Uterus (tissue), 4 donors: Measurements from ENCODE around the gene TM9SF3. TPM values are rescaled to one million over a fixed set of nuclear protein-coding genes. Genes with fewer than 3 reads are reported as not detected.

Experiments
- DNase-seq, 2 donors: peaks; one replicate each; pipeline ENCODE4 v3.0.0-alpha.2; 2019 to 2020
- H3K27ac ChIP-seq, 2 donors: fragments of 200-600 bp; sonication (generic); 1 replicate in 1 of 2; 2 replicates in 1 of 2; pipeline ENCODE4 v1.5.1; 2016 to 2018
- H3K27me3 ChIP-seq, 2 donors: fragments of 200-600 bp; sonication (generic); one replicate each; pipeline ENCODE4 v1.5.1; 2018 to 2019; ENCODE audit warnings: control low read depth in 1 of 2
- H3K36me3 ChIP-seq, 2 donors: fragments of 200-600 bp; sonication (generic); one replicate each; pipeline ENCODE4 v1.5.1; 2019; ENCODE audit warnings: control low read depth in 1 of 2
- H3K4me1 ChIP-seq, 2 donors: fragments of 200-600 bp; sonication (generic); one replicate each; pipeline ENCODE4 v1.5.1; 2018 to 2019; ENCODE audit warnings: control low read depth in 1 of 2
- H3K4me3 ChIP-seq, 2 donors: fragments of 200-600 bp; sonication (generic); 1 replicate in 1 of 2; 2 replicates in 1 of 2; pipeline ENCODE4 v1.5.1; 2018 to 2019; ENCODE audit warnings: mild to moderate bottlenecking in 1 of 2
- H3K9me3 ChIP-seq, 2 donors: fragments of 200-600 bp; sonication (generic); one replicate each; pipeline ENCODE4 v1.5.1; 2019; ENCODE audit warnings: control low read depth in 1 of 2
- POLR2A ChIP-seq, 2 donors: fragments of 450-650 bp; IDR thresholded peaks; one replicate each; pipeline ENCODE4 v1.6.1; 2016; ENCODE audit warnings: antibody characterized with exemption in 2 of 2, mild to moderate bottlenecking in 1 of 2, moderate library complexity in 1 of 2
- intact Hi-C: fragments of 100-400 bp; cut with DNase I; formaldehyde crosslinking; loops from one replicate; pipeline ENCODE4 v1.15.1; 2023; ENCODE audit warnings: low total_unique reads
- total RNA-seq, 4 donors: library from RNA; depleted of rRNA in 3 of 4; stranded (reverse); fragments of >200 nt in 3 of 4; gene quantifications; one replicate each; pipeline versions ENCODE4 v1.1.0 to v1.2.4, GENCODE V29; 2014 to 2023
- TF ChIP-seq, protein P1 (sequence below), 4 experiments: fragments of 200-600 bp in 2 of 4; fragments of 450-650 bp in 2 of 4; sonication (generic) in 2 of 4; IDR thresholded peaks; one replicate each; pipeline ENCODE4 v1.5.1; 2016 to 2019; ENCODE audit warnings: antibody characterized with exemption in 4 of 4, mild to moderate bottlenecking in 2 of 4, moderate library complexity in 1 of 4
- donor health status: DM: yes; HTN: yes; CAD: no.

The TM9SF3 gene
- total RNA-seq, 4 donors from 2014 or later = 86.8 to 210 (median 113) TPM

GRCh38 chr10:96517284-96517683 is 69.5 kb downstream of the TM9SF3 start:
- Histone ChIP-seq H3K36me3 (no peaks in the 10 kb centered on the region), H3K4me1 (peaks cover 0 to 11% of the 10 kb centered on the region in 2 donors), H3K27ac (no peak overlapping the region), H3K27me3 (no peaks in the 10 kb centered on the region), H3K4me3 (no peak overlapping the region), H3K9me3 (no peaks in the 10 kb centered on the region)
- intact Hi-C loops = loop anchor here (10.0 kb wide), 1 partner anchor 122 kb away; no protein-coding TSS in a partner anchor
- DNase-seq = no peak
- no peak for TF ChIP-seq POLR2A (IDR thresholded peaks at IDR 0.05)
- TF ChIP-seq, protein P1, sequence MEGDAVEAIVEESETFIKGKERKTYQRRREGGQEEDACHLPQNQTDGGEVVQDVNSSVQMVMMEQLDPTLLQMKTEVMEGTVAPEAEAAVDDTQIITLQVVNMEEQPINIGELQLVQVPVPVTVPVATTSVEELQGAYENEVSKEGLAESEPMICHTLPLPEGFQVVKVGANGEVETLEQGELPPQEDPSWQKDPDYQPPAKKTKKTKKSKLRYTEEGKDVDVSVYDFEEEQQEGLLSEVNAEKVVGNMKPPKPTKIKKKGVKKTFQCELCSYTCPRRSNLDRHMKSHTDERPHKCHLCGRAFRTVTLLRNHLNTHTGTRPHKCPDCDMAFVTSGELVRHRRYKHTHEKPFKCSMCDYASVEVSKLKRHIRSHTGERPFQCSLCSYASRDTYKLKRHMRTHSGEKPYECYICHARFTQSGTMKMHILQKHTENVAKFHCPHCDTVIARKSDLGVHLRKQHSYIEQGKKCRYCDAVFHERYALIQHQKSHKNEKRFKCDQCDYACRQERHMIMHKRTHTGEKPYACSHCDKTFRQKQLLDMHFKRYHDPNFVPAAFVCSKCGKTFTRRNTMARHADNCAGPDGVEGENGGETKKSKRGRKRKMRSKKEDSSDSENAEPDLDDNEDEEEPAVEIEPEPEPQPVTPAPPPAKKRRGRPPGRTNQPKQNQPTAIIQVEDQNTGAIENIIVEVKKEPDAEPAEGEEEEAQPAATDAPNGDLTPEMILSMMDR (IDR thresholded peaks at IDR 0.05) = no peak

DNA sequence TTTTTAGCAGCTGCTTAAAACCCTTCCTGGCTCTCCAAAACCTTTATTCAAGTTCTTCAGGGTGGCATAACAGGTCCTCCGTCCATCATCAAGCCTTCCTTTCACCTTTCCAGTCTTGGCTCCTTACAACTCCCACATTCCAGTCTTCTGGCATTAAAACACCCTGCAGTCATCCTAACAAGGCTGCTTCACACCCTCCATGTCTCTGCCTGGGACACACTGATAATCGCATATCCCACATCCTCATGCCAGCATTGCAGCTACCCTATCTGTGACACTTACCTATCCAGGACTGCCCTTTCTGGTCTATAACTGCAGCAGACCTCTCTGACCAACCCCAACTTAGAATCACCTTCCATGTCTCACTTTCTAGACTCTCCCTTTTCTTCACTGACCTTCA is 70.5 kb downstream of the TM9SF3 start:
- Histone ChIP-seq H3K27ac (no peak overlapping the region), H3K4me1 (peaks cover 0 to 12% of the 10 kb centered on the region in 2 donors), H3K4me3 (no peak overlapping the region), H3K36me3 (no peaks in the 10 kb centered on the region), H3K9me3 (no peaks in the 10 kb centered on the region), H3K27me3 (no peaks in the 10 kb centered on the region)
- DNase-seq = no peak
- TF ChIP-seq, protein P1 (IDR thresholded peaks at IDR 0.05) = no peak
- no peak for TF ChIP-seq POLR2A (IDR thresholded peaks at IDR 0.05)
- intact Hi-C loops = loop anchor here (10.0 kb wide), 1 partner anchor 122 kb away; no protein-coding TSS in a partner anchor

DNA sequence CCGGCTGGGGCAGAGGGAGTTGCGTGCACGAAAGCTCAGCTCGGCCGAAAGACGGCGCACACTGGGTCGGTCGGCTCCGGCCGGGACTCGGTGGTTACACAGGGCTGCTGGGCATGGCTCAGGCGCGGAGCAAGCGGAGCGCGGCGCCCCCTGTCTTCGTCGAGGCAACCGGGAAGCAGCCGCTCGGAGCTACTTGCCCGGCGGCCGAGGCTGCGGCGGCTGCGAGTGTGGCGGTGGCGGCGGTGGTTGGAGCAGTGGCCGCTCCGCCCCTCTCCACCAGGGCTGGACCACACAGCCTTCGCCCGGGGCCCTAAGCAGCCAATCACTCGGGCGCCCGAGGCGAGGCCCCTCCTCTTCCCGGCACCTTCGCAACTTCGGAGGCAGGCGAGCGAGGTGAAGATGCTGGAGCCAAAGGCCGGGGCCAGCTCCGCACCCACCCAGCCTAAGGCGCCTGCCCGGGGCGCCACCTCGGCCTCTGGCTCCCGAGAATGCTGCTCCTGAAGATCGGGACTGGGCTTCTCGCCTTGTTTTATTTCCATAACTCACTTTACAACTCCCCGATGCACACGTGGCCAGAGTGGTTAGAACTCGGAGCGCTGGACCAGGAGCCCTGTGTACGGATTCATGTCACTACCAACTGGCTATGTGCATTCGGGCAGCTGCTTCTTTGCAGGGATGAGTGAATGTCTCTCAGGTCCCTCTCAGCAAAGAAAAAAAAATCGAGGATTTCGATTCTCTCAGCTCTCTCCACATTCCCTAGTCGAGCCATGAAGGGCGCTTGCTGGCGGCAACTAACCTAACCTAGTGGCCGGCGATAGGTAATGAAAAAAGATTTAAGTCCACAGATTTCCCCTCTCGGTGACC is 72.9 kb downstream of the TM9SF3 start, which contains the start of gene TLL2:
TSS of gene TLL2 (minus strand) at position 229 of the 864 bp plus-strand sequence. CDS start 241 bp downstream, outside the sequence.
- Histone ChIP-seq H3K27ac (no peak within 1 kb of the TSS), H3K36me3 (no peaks in the 10 kb centered on the region), H3K4me3 (peak within 1 kb of the TSS; percentile 31 to 49), H3K27me3 (no peaks in the 10 kb centered on the region), H3K4me1 (peaks cover 0 to 12% of the 10 kb centered on the region in 2 donors), H3K9me3 (no peaks in the 10 kb centered on the region)
- TF ChIP-seq, protein P1 (IDR thresholded peaks at IDR 0.05) = peak; percentile 76 to 83 (median 77)
- TF ChIP-seq POLR2A (IDR thresholded peaks at IDR 0.05) = peak in 1 of 2 donors; percentile 50
- DNase-seq = peak; percentile 73 to 83
- intact Hi-C loops = loop anchor here (10.0 kb wide), 1 partner anchor 119 kb away; no protein-coding TSS in a partner anchor

- H3K27ac ChIP-seq = no peak overlapping the region
- TF ChIP-seq, protein P1 (IDR thresholded peaks at IDR 0.05) = no peak
- TF ChIP-seq POLR2A (IDR thresholded peaks at IDR 0.05) = no peak
- DNase-seq = no peak
- H3K27me3 ChIP-seq = no peaks in the 10 kb centered on the region
- peak overlapping the region; percentile 31 to 49 for H3K4me3 ChIP-seq
- intact Hi-C loops = loop anchor here (10.0 kb wide), 1 partner anchor 118 kb away; no protein-coding TSS in a partner anchor
- H3K36me3 ChIP-seq = no peaks in the 10 kb centered on the region
- no peaks in the 10 kb centered on the region for H3K9me3 ChIP-seq
- H3K4me1 ChIP-seq = peaks cover 0 to 12% of the 10 kb centered on the region in 2 donors
These were observed 73.5 kb downstream of the TM9SF3 start for GRCh38 chr10:96513305-96513697.
